A549 treated with CpdA at 1 μM for 4 hours (cell line): ENCODE measurements around the gene MCM7. TPM values are rescaled to one million over a fixed set of nuclear protein-coding genes. Genes with fewer than 3 reads are reported as not detected.

Experiments
- total RNA-seq: library from RNA; stranded (reverse); fragments of 200-300 nt; extraction: Qiagen RNA extraction; gene quantifications from 5 replicates; pipeline ENCODE4 v1.2.3, GENCODE V29; 2022; ENCODE audit warnings: low read depth

The MCM7 gene
- total RNA-seq: 241 to 254 TPM (median 244 TPM) in 5 replicates

GRCh38 chr7:100101016-100101862 lies at the start of gene MCM7, which contains the start of gene AP4M1:
MCM7 (minus strand) TSS chr7:100101397; CDS start chr7:100101294, 103 bp downstream.
AP4M1 (plus strand) TSS chr7:100101643; CDS start chr7:100101715, 72 bp downstream.

GRCh38 chr7:100148559-100149328 lies 47.5 kb upstream of the MCM7 start, which contains the start of gene LAMTOR4:
LAMTOR4 (plus strand) TSS chr7:100148918; CDS start chr7:100148973, 55 bp downstream.

GRCh38 chr7:100126931-100127865 lies 26.0 kb upstream of the MCM7 start, which contains the start of gene MBLAC1:
MBLAC1 (plus strand) TSS chr7:100126967; CDS start chr7:100127396, 429 bp downstream.

GRCh38 chr7:100119072-100119969 lies 18.1 kb upstream of the MCM7 start, which contains the start of the genes CNPY4 and TAF6:
CNPY4 (plus strand) TSS chr7:100119634; CDS start chr7:100119745, 111 bp downstream.
TAF6 (minus strand) TSS chr7:100119358; CDS start chr7:100114209, 5,149 bp downstream.

GRCh38 chr7:100088621-100089457 lies 12.4 kb downstream of the MCM7 start, which contains the start of gene COPS6:
COPS6 (plus strand) TSS chr7:100088969; CDS start chr7:100088991, 22 bp downstream.

GRCh38 chr7:100081535-100082102 lies 19.6 kb downstream of the MCM7 start, which contains the start of gene ZNF3:
ZNF3 (minus strand) TSS chr7:100081723; CDS start chr7:100077357, 4,366 bp downstream.

GRCh38 chr7:100049441-100050291 lies 51.5 kb downstream of the MCM7 start, which contains the start of gene ZSCAN21:
ZSCAN21 (plus strand) TSS chr7:100049774; CDS start chr7:100057007, 7,233 bp downstream.

Other genes with a start within 250 kb of the MCM7 start
- gene OR2AE1, start 224.4 kb downstream of the MCM7 start, total RNA-seq: not detected in 5 replicates
- 25.5 to 27.8 TPM (median 26.6 TPM) in 5 replicates for gene TRIM4, start 181.9 kb downstream of the MCM7 start, total RNA-seq
- 0.15 to 0.27 TPM (median 0.19 TPM) in 5 replicates for gene GJC3, start 171.8 kb downstream of the MCM7 start, total RNA-seq
- not detected in 5 replicates for gene AZGP1, start 125.4 kb downstream of the MCM7 start, total RNA-seq
- 6.6 to 11.3 TPM (median 9.3 TPM) in 5 replicates for gene ZKSCAN1, start 85.8 kb downstream of the MCM7 start, total RNA-seq
- gene ZSCAN21, start 51.6 kb downstream of the MCM7 start, total RNA-seq: 10.0 to 12.2 TPM (median 10.5 TPM) in 5 replicates
- 17.8 to 24.8 TPM (median 18.8 TPM) in 5 replicates for gene ZNF3, start 19.7 kb downstream of the MCM7 start, total RNA-seq
- gene COPS6, start 12.4 kb downstream of the MCM7 start, total RNA-seq: 148 to 197 TPM (median 177 TPM) in 5 replicates
- gene AP4M1, start 246 bp upstream of the MCM7 start, total RNA-seq: 14.2 to 17.9 TPM (median 16.1 TPM) in 5 replicates
- gene TAF6, start 18.0 kb upstream of the MCM7 start, total RNA-seq: 60.0 to 70.6 TPM (median 68.0 TPM) in 5 replicates
- gene CNPY4, start 18.2 kb upstream of the MCM7 start, total RNA-seq: 10.7 to 13.0 TPM (median 12.0 TPM) in 5 replicates
- 2.5 to 3.5 TPM (median 2.9 TPM) in 5 replicates for gene MBLAC1, start 25.6 kb upstream of the MCM7 start, total RNA-seq
- gene LAMTOR4, start 47.5 kb upstream of the MCM7 start, total RNA-seq: 157 to 193 TPM (median 181 TPM) in 5 replicates
- gene TRAPPC14, start 57.3 kb upstream of the MCM7 start, total RNA-seq: 11.9 to 15.5 TPM (median 13.2 TPM) in 5 replicates
- 0.07 to 0.08 TPM in 2 of 5 replicates, not detected in the others for gene GAL3ST4, start 67.2 kb upstream of the MCM7 start, total RNA-seq
- 0.24 to 1.4 TPM (median 0.67 TPM) in 5 replicates for gene GPC2, start 76.0 kb upstream of the MCM7 start, total RNA-seq
- gene STAG3, start 76.5 kb upstream of the MCM7 start, total RNA-seq: 0.18 to 0.45 TPM (median 0.26 TPM) in 4 of 5 replicates, not detected in the other
- not detected in 5 replicates for gene PVRIG, start 118.6 kb upstream of the MCM7 start, total RNA-seq
- not detected in 5 replicates for gene SPDYE3, start 206.3 kb upstream of the MCM7 start, total RNA-seq